Activated effector memory CD4-positive, alpha-beta T cell treated with Interleukin-2 at 50 U/mL for 16 hours (primary cell): ENCODE data around the gene RHOXF1.
"Not testable (repeated sequence)": the region's sequence is repeated elsewhere in the genome, so short reads cannot be mapped to it uniquely, and the experiment has no call there.

Experiments used
- DNase-seq: peaks from one replicate; pipeline ENCODE4 v3.0.0-alpha.2; 2020

Gene RHOXF1

GRCh38 chrX:120085553-120086185 lies 30.0 kb downstream of the RHOXF1 start:
- DNase-seq, result not testable (repeated sequence)

GRCh38 chrX:120077590-120077989 lies 38.1 kb downstream of the RHOXF1 start, which contains the start of gene RHOXF2B:
TSS of gene RHOXF2B (minus strand) at chrX:120077690. CDS start at chrX:120077552, 138 bp downstream.
- DNase-seq, result not testable (repeated sequence)

- not testable (repeated sequence) for DNase-seq
These were observed 49.5 kb downstream of the RHOXF1 start for GRCh38 chrX:120066169-120066568.
